Measurements from ENCODE around the gene PLXNA2.

Gene PLXNA2

DNA sequence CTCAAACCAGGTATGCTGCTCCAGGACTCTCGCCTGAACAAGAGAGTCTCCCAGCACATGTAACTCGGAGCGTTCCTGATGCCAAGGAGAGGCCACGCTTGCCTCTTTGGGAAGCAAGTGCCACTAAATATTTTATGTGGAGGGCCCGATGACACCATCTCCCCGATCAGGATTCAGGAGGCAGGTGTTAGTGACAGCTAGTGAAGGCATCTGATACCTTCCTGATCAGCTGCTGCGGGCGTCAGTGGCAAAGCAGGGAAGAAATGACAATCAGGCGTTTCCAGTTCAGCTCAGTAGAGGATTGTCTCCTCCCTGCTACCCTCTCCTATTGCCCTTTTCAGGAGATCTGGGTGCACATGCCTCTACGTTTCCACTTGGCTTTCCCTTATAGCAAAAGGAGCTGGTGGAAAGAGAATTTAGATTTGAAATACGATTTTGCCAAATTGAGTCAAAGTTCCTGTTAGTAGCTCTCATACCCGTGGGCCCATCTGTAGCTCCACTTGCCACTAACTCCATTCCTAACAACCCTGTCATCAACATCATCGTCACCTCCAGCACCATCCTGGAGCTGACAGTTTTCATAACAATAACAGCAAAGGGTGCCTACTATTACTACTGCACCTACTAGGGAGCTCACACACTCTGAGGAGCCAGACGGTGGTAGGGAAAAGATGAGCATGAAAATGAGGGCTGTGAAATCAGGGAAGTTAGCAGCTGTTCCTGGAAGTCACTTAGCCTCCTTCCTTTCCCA lies 21.6 kb downstream of the PLXNA2 start:
- DNase-seq: no peak

DNA sequence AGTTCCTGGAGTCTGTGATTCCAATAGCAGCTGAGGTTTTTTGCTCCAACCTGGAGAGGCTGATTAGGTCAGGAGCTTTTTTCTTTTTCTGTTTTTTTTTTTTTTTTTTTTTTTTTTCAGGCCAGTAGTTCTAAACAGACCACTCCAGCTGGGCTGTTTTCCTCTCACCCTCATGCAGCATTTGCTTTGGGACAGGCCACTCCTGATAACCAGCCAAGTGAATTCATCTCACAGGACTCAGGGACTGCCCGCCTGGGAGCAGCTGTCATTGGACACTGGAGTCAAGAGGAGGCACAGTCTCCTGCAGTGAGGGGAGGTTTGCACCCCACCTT lies 22.9 kb downstream of the PLXNA2 start:
- DNase-seq: no peak

DNA sequence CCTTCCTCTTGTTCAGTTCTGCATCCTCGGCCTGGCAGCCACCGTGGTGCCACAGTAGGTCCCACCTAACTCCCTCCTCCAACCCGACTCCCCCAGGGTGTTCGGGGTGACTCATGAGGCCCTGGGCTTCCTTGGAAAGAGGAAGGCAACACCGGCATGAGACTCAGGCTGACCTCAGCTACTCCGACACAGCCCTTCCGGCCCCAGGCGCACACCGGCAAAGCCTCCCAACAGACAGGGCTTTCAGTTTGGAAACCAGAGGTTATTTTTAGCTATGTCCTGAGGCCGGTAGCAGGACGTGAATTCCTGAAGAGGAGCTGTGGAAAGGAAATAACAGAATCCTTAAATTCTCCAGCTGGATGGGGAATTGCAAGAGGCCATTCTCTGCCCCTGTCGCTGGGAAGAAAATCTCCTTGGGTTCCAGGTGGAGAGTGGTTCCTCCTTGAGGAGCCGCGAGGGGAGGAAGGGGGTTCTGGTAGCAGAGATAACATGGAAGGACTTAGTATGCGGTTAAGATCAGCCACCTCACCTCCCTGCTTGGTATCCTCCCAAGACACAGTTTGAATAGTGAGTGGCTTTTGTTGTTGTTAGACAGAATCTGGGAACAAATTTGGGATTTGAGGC lies 24.4 kb downstream of the PLXNA2 start:
- DNase-seq: no peak

DNA sequence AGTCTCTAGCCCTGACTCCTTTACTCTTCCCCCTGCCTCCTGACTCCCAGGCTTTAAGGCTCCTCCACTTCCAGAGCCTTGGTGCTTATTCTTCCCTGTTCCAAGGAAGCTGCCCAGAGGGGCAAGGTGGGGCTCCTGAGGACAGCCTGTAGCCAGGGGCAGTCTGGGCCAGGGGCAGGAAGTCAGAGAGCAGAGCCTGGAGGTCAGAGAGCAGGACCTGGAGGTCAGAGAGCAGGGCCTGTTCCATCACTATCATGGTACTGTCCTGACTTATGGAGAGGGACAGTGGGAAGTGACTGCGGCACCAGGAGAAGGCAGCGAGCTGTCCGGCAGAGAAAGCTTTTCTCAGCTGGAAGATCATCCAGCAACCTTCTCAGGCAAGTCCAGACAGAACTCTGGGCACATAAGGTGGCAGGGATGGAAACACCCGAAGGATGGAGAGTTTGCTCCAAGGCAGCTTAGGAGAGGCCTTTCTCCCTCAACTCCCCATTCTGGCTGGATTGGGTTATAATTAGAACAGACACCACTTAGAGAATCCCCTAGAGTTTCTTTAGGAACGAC lies 25.0 kb downstream of the PLXNA2 start:
- no peak for DNase-seq

DNA sequence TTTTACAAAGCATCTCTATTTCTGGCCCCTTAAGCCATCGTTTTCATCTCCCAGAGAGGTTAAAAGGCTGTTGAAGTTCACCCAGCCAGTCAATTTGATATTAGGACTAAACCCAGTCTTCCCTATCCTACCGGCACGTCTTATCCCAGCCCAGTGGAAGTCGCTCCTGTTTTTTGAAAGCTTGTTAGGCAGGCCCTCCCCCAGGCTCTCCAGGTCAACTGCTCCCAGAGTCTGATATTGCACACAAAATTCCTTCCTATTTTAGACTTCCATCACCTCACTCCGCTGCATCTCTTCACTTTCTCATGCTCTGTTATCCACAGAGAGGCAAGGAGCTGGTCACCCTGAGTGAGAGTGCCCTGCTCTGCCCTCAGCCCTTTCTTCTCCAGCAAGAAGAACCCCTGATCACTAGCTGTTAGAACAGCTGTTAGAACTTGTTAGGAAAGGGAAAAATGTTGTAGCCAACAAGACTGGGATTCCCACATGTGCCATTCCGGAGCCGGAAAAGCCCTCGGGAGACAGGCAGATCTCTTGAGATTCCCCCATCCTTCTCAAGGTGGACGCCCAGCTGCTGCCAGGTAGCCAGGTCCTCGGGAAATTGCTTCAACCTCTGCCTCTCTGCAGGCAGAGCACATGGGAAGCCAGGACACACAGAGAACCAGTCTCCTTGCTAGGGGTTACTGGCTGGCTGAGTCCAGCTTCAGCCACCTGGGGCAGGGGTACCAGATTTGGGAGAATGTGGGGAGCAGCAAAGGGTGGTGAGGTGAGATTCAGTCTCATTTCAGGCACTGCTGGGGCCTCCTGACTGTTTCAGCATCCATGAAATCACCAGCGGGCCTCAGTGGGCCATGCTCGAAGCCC lies 25.7 kb downstream of the PLXNA2 start:
- DNase-seq: no peak

DNA sequence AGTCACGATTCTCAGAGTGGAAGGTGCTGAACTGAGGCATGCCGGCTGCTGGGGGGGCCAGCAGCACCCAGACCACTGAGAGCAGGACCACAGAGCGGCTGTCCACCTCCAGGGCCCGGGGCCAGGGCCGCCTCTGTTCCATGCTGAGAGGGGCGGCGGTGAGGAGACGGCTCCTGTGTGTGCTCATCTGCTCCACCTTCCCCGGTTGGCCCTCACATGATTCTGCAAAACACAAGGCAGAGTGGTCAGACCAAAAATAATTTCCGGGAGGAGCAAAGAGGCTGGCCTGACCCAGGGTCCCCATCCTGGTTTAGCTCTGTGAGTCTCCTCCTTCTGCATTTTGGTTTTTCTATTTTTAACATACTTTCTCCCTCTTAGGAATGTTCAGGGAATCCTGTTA lies 26.4 kb downstream of the PLXNA2 start:
- DNase-seq: no peak

DNA sequence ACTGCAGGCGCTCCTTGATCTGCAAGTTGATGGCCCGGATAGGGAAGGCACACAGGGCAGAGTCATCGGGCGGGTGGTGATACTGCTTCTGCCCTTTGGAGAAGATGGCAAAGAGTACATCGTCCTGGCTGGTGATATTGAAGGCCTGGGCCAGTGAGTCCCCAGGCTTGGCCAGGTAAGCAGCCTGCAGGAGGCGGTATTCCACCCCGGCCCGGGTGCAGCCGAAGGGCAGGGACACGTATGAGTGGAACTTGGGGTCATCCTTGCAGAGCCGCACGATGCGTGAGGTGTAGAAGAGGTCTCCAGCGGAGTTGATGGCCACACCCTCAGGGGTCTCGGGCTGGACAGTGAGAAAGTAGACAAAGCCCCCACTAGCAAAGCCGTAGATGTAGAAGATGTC lies 27.4 kb downstream of the PLXNA2 start:
- no peak for DNase-seq

DNA sequence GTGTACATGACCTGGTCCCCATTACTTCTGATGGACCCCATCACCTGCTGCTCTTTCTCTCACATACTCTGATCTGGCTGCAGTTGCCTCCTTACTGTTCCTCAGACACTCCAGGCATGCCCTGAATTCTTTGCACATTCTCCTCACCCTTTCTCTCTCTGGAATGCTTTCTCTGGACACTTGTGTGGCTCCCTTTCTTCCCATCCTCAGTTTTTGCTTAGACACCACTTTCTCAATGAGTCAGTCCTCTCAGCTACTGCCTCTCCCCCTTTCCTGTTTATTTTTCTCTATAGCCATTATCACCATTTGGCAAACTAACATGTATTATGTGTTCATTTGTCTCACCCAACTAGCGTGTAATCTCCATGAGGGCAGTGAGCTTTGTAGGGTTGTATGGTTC lies 28.1 kb downstream of the PLXNA2 start:
- no peak for DNase-seq

DNA sequence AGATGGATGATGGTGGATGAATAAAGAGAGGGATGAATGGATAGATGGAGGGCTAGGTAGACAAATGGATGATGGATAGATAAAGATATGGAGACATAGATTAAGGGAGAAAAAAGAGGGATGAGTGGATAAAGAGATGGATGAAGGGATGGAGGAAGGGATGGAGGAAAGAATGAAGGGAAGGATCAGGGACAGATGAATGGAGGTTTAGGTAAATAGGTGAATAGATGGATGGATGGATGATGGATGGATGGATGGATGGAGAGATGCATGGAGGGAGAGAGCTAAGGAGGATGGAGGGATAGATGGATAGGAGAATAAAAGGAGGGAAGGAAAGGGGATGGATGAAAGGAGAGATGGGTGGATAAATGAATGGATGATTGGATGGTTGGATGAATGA lies 28.8 kb downstream of the PLXNA2 start:
- DNase-seq: no peak

DNA sequence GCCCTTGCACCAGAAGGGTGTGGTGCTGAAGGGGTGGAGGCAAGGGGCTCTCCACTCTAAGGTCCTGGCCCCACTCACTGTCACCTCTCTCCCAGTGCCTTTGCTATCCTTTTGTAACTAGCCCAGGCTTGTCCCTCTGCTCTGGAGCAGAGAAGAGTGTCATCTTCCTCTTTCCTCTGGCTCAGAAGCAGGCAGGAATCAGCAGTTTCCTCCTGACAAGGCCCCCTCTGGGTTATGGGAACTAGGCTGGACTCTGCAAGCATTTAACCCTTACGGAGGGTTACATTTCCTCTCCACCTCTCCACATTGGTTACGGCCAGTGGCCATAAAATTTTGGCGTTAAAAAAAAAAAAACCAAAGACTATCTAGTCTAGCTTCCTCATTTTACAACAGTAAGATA lies 30.4 kb downstream of the PLXNA2 start:
- no peak for DNase-seq

DNA sequence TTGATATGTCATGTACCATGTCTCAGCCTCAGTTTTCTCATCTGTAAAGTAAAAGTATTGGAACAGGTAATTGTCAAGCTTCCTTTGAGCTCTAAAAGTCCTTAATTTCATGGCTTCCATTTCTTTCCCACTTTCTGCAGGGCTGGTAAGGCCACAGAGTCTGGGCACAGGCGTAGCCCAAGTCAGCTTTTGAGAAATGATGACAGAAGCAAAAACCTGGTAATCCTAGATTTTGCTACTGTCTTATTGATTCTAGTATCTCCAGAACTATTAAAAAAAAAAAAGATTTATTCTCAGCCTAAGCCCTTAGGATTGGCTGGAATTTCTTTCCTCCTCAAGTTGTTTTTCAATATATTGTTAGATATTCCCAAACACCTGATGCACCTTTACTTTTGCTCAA lies 31.3 kb downstream of the PLXNA2 start:
- DNase-seq: no peak

DNA sequence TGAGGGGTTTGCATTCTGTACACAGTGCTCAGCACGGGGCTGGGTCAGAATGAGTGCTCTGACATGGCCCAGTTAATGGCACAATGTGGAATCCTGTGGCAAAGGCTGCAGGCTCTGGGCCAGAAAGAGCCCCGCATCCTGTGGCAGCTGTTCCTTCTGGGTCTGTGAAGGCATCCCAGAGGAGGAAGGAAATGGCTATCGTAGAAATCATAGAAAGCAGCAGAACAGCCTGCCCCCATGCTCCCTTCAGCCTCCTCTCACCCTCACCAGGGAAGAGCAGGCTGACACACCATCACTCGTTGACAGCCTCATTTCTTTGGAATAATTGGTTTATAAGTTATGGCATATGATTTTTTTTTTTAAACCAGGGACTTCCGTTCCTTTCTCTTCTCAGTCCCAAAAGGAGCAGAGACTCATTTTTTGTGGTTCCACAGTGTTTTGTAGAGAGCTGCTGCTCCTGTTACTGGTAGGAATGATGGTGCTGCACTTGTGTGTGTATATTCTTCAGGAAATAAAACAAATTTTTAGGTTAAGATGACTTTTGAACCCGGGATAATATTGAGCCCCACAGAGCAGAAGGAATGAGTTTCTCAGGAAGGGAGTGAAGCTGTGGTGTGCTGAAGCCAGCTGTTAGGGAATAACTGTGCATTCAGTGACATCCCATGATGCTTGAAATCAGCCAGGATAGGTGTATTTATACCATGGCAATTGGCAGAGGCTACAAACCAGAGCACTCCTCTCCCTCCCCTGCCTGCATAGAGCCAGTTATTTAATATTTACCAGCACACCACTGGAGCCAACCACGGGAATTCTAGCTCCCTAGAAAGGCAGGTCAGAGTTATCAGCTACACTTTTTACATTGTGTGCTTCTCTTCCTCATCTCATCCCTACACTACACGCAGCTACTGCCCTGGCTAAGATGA lies 32.0 kb downstream of the PLXNA2 start:
- no peak for DNase-seq

DNA sequence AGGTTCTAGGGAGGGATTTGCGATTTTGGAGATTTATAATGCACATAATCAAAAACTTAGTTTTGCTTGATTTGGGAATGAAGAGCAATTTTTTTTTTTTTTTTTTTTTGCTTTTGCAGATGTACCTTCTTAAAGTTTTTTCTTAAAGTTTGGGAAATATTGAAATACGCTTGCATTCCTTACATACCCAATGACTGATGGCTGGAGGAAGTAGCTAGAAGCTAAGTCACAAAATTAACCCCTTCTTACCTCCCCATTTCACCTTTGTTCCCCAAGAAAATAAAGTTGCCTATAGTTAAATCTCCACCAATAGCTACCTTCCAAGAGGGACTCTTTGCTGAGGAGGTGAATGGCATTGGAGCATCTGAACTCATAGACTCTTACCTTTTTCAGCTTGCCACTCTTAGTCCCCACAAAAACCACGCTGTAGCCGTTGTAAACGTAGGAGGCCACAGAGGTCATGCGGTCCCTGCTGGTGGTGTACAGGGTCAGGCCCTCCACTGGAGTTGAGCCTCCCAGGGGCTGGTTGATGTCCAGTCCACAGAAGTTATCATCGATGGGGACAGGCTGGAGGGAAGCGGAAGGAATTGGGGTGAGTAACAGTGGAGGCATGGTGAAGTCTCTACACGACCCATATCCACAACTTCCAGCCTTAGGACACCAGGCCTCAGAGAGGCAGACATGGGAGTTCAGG lies 34.1 kb downstream of the PLXNA2 start:
- DNase-seq: no peak

DNA sequence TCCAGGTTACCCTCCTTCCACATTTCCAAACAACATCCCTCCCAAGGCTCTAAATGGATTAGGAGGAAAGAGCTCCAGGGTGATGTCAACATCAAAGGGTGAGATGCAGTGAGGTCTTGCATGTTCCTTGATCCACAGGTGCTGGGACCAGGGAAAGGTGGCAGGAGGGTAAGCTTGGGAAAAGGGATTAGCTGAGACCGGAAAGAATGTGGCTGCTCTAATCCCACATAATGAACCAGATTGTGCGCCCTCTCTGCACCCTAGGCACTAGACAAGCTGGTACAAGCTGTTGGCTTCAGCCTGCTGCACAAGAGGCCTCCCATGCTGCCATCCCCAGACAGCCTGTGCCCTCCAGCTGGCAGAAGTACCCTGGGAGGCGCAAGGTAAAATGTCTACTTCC lies 34.9 kb downstream of the PLXNA2 start:
- DNase-seq: no peak

DNA sequence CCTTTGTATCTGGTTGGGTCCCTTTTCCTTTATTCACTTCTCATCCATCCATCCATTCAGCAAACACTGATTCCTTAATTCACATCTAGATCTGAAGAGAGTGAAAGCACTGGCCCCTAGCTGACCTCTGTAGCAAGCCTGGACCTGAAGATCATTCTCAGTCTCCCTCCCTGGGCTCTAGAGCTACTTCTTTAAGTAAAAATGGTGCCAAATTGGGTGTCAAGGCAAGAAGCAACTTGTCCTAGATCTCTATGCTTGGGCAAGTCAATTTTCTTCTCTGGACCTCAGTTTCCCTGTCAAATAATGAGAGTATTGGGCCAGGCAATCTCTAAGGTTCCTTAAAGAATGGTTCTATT lies 36.1 kb downstream of the PLXNA2 start:
- no peak for DNase-seq

DNA sequence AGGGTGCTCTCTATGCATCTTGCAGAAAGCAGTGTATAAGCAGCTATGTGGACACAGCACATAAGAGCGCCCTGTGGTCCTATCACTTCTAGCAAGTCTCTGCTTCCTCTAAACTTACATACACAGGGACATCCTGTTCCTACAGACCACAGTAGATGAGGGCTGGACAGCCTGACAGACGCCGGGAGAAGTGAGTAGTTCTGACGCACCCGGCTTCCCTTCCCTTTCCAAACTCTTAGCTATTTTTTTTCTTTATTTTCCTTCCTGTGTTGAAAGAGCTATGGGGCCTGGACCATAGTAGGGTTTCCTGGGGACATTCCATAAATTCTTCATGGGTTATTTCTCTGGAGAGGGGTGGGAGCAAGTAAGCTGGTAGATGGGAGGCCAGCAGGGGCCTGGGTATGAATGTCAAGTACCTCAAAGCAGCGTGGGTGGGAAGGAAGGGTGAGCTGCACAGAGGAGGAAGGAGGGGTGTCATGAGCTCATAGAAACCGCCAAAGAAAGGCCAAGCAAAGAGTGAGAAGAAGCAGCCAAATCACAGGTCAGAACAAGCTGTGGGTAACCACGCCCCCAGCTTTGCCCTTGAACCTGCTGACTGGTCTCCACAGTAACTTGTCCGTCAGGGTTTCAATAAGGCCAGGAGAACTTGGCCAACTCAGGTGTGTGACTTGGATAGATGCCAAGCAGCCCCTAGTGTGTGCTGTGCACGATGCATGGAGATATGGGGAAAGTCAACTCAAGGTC lies 36.6 kb downstream of the PLXNA2 start:
- DNase-seq: no peak

DNA sequence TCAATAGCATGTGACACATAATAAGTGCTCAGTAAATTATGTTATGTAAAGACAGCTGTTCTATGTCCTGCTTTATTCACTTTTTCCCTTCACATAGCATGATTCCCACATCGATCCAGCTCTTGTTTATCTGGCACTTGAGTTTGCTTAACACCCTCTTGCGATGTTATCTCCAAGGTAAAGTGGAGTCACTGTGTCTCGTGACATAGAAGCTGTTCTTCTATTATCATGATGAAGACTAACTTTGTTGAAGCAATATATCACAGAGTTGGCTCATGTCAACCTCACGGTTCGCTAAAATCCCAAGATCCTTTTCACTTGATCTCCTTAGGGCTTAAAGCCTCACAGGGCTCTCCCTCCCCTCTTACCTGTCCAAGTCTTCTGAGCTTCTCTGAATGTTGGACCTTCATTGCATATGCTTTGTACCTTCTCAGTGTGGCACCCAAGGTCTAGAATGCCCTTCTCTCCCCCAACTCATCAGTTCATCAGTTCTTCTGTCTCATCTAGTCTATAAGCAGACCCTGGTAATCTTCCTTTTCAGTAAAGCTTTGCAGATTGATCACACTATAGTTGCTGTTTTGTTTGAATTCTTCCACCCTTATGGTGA lies 38.0 kb downstream of the PLXNA2 start:
- no peak for DNase-seq

DNA sequence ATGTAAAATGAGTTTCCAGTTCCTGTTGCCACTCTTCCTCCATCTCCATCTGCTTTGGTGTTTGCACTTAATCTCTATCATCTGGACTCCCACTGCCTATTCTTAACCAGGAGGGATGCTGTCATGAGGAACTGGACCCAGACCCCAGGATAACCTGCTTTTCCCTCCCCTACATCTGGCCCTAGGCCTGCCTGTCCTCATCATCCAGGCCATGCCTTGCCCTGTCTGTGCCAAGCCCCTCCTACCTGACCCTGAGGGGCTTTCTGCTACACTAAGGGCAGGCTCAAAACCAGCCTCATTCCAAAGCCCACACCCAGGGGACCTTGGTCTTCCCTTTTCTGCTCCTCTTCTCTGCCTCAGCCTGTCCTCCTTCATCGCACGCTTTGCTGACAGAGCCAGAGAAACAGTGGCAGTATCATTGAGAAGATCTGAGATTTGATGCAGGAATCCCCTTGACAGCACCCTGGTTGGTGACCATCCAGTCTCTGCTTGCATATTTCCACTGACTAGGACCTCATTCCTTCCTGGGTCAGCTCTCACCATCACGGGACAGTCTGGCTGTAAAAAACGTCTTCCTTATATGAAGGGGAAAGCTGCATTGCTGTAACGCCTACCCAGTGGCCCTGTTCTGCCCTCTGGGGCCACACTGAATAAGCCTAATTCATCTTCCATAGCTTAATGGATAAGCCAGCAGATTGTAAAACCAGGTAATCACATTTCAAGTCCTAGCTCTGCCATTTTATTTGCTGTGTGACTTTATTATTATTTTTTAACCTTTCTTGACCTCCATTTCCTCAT lies 38.8 kb downstream of the PLXNA2 start:
- no peak for DNase-seq

DNA sequence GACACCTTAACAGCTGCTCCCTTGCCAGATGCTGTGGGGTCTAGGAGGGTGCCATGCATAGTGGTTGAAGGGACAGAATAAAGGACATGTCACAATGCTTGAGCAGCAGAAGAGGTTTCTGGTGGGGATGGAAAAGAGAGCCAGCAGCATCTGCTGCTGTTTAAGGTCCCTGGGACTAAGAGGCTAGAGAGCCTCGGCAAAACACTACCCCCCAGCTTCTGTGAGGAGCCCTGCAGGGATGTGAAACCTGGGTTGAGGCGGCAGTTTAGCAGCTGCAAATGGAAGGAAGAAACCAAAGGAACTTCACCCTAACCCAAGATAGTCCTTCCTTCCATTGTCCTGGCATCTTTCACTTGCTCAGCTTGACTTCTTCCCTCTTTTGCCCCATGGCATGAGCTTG lies 39.4 kb downstream of the PLXNA2 start:
- DNase-seq: no peak
